Activated CD4-positive, alpha-beta memory T cell treated with anti-CD3 and anti-CD28 coated beads for 36 hours (primary cell): ENCODE results near the gene SLC25A17. TPM values are rescaled to one million over a fixed set of nuclear protein-coding genes. Genes with fewer than 3 reads are reported as not detected.

Experiments used
- CTCF ChIA-PET: fragments of 350-600 bp; sonication (Branson Sonifier 250); formaldehyde crosslinking; loops from one replicate; lab custom pipeline; 2021; ENCODE audit warnings: antibody characterized with exemption, inconsistent platforms; lab: Charles Lee
- POLR2A ChIA-PET: fragments of 350-600 bp; sonication (Branson Sonifier 250); formaldehyde crosslinking; loops from one replicate; lab custom pipeline; 2021; ENCODE audit warnings: antibody characterized with exemption; lab: Charles Lee
- DNase-seq: peaks from one replicate; pipeline ENCODE4 v3.0.0-alpha.2; 2020
- H3K27ac Mint-ChIP-seq: one replicate; pipeline ENCODE4 v1.8.0; 2021; ENCODE audit warnings: mixed read lengths
- H3K27me3 Mint-ChIP-seq: one replicate; pipeline ENCODE4 v1.8.0; 2021; ENCODE audit warnings: mixed read lengths
- H3K36me3 Mint-ChIP-seq: one replicate; pipeline ENCODE4 v1.8.0; 2021; ENCODE audit warnings: mixed read lengths
- H3K4me1 Mint-ChIP-seq: one replicate; pipeline ENCODE4 v1.8.0; 2021; ENCODE audit warnings: low read depth, mixed read lengths
- H3K4me3 Mint-ChIP-seq: one replicate; pipeline ENCODE4 v1.8.0; 2021; ENCODE audit warnings: mild to moderate bottlenecking, mixed read lengths
- H3K9me3 Mint-ChIP-seq: one replicate; pipeline ENCODE4 v1.8.0; 2021; ENCODE audit warnings: mixed read lengths
- intact Hi-C: fragments of 100-400 bp; cut with micrococcal nuclease; formaldehyde crosslinking; loops from one replicate; pipeline ENCODE4 v1.15.1; 2023
- total RNA-seq, 2 experiments: library from RNA; stranded (reverse); gene quantifications; one replicate each; pipeline ENCODE4 v1.2.3, GENCODE V29; 2021

Gene SLC25A17
- total RNA-seq, 2 experiments from 2014 or later, result 29.3 to 30.8 TPM

- ChIA-PET POLR2A (no interaction called here), CTCF (interaction anchor here (0.6 to 1.2 kb wide), 4 partner anchors 9 to 68 kb away, joined by 3 to 5 read pairs (median 3); no protein-coding TSS in a partner anchor)
- Mint-ChIP-seq H3K4me1 (no peaks in the 10 kb centered on the region), H3K4me3 (no peak overlapping the region), H3K27ac (no peak overlapping the region), H3K36me3 (no peaks in the 10 kb centered on the region), H3K27me3 (no peaks in the 10 kb centered on the region), H3K9me3 (no peaks in the 10 kb centered on the region)
- no peak for DNase-seq
- intact Hi-C loops, result no loop called here
Measured at GRCh38 chr22:40751250-40751649, 67.9 kb downstream of the SLC25A17 start.

DNA sequence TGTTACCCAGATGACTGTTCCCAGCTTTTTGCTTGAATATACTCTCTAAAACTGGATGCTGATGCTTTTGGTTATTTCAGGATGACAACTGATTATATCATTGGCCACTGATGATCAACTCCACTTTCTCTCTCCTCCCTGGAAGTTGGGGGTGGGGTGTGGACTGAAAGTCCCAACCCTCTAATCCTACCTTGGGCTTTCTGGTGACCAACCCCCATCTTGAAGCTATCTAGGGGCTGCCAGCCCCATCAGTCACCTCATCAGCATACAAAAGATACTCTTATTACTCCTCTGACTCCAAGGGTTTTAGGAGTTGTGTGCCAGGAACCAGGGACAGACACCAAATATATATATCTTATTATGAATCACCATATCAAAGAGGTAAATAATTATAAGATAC, 69.3 kb downstream of the SLC25A17 start:
- CTCF ChIA-PET, result interaction anchor here (0.6 kb wide), 1 partner anchor 66 kb away, joined by 3 read pairs; no protein-coding TSS in a partner anchor
- Mint-ChIP-seq H3K4me1 (no peaks in the 10 kb centered on the region), H3K4me3 (no peak overlapping the region), H3K27me3 (no peaks in the 10 kb centered on the region), H3K27ac (no peak overlapping the region), H3K9me3 (no peaks in the 10 kb centered on the region), H3K36me3 (no peaks in the 10 kb centered on the region)
- POLR2A ChIA-PET, result no interaction called here
- no peak for DNase-seq
- intact Hi-C loops, result no loop called here

- POLR2A ChIA-PET, result no interaction called here
- no peak overlapping the region for H3K27ac Mint-ChIP-seq
Measured at GRCh38 chr22:40748388-40749355, 70.5 kb downstream of the SLC25A17 start.

DNA sequence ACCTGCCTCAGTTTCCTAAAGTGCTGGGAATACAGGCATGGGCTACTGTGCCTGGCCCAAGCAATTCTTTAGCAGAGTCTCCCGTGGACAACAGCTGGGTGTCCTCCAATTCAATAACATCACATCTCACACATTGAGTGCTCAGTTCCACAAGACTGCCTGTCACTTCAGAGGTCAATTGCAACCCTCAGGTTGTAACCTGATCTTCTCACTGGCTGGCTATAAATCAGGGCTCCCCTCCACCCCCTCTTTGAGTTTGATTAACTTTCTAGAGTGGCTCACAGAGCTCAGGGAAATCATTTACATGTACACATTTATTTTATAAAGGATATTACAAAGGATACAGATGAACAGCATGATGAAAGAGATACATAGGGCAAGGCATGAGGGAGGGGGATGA, 71.8 kb downstream of the SLC25A17 start:
- POLR2A ChIA-PET, result interaction anchor here (1.4 kb wide), 1 partner anchor 111 kb away, joined by 3 read pairs; no protein-coding TSS in a partner anchor
- no peaks in the 10 kb centered on the region for H3K36me3 Mint-ChIP-seq
- no peaks in the 10 kb centered on the region for H3K4me1 Mint-ChIP-seq
- no peaks in the 10 kb centered on the region for H3K9me3 Mint-ChIP-seq
- DNase-seq, result no peak
- no peak overlapping the region for H3K27ac Mint-ChIP-seq
- no peaks in the 10 kb centered on the region for H3K27me3 Mint-ChIP-seq
- CTCF ChIA-PET, result interaction anchor here (1.0 kb wide), 1 partner anchor 64 kb away, joined by 5 read pairs; no protein-coding TSS in a partner anchor
- H3K4me3 Mint-ChIP-seq, result no peak overlapping the region
- intact Hi-C loops, result no loop called here

More at GRCh38 chr22:40748388-40749355, 70.5 kb downstream of the SLC25A17 start:
- Mint-ChIP-seq H3K36me3 (no peaks in the 10 kb centered on the region), H3K9me3 (no peaks in the 10 kb centered on the region), H3K4me1 (no peaks in the 10 kb centered on the region), H3K27me3 (no peaks in the 10 kb centered on the region), H3K4me3 (no peak overlapping the region)
- CTCF ChIA-PET, result interaction anchor here (1.3 kb wide), 1 partner anchor 69 kb away, joined by 3 read pairs; no protein-coding TSS in a partner anchor
- intact Hi-C loops, result no loop called here
- no peak for DNase-seq

DNA sequence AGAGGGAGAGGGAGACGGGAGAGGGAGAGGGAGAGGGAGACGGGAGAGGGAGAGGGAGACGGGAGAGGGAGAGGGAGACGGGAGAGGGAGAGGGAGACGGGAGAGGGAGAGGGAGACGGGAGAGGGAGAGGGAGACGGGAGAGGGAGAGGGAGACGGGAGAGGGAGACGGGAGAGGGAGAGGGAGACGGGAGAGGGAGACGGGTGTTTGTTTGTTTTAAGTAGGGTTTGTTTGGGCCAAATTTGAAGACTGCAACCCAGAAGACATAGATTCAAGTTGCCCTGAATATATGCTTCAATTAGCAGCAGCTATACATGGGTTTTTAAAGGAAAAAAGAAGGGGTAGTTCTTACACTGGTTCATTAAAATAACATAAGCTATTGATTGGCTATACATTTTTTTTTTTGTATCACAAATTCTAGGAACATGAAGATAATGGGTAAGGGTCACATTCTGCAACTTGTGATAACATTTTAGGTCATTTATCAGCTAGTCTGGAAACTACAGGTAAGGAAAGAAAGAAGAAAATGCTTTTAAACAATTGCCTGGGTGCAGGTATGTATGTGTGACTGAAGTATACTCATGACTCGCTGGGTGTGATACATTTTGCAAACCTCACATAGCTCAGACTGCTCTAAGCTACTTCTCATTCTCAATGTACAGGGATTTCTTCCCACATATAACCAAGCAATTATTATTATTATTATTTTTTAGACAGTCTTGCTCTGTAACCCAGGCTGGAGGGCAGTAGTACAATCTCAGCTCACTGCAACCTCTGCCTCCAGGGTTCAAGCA, 72.5 kb downstream of the SLC25A17 start:
- no peak for DNase-seq
- Mint-ChIP-seq H3K4me1 (no peaks in the 10 kb centered on the region), H3K27me3 (no peaks in the 10 kb centered on the region), H3K27ac (no peak overlapping the region), H3K9me3 (no peaks in the 10 kb centered on the region), H3K4me3 (no peak overlapping the region), H3K36me3 (no peaks in the 10 kb centered on the region)
- POLR2A ChIA-PET, result interaction anchor here (1.4 kb wide), 1 partner anchor 111 kb away, joined by 3 read pairs; no protein-coding TSS in a partner anchor
- intact Hi-C loops, result no loop called here
- CTCF ChIA-PET, result interaction anchor here (0.9 to 1.0 kb wide), 2 partner anchors 22 to 63 kb away, joined by 3 to 5 read pairs; no protein-coding TSS in a partner anchor

DNA sequence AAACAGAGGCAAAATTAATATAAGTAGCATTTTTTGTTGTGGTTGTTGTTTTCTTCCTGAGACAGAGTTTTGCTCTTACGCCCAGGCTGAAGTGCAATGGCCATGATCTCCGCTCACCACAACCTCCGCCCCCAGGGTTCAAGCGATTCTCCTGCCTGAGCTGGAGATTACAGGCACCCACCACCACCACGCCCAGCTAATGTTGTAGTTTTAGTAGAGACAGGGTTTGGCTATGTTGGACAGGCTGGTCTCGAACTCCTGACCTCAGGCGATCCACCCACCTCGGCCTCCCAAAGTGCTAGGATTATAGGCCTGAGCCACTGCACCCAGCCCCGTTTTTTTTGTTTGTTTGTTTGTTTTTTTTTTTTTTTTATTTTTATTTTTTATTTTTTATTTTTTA, 75.4 kb downstream of the SLC25A17 start:
- Mint-ChIP-seq H3K27ac (no peak overlapping the region), H3K27me3 (no peaks in the 10 kb centered on the region), H3K36me3 (no peaks in the 10 kb centered on the region), H3K4me3 (no peak overlapping the region), H3K4me1 (peaks cover 1% of the 10 kb centered on the region), H3K9me3 (no peaks in the 10 kb centered on the region)
- ChIA-PET POLR2A (no interaction called here), CTCF (no interaction called here)
- no peak for DNase-seq
- intact Hi-C loops, result no loop called here

- H3K4me1 Mint-ChIP-seq, result peaks cover 1% of the 10 kb centered on the region
Measured at GRCh38 chr22:40741116-40741515, 78.0 kb downstream of the SLC25A17 start.

GRCh38 chr22:40739721-40740120, 79.4 kb downstream of the SLC25A17 start:
- Mint-ChIP-seq H3K9me3 (no peaks in the 10 kb centered on the region), H3K27ac (no peak overlapping the region), H3K27me3 (no peaks in the 10 kb centered on the region), H3K4me1 (peaks cover 1% of the 10 kb centered on the region), H3K4me3 (no peak overlapping the region), H3K36me3 (no peaks in the 10 kb centered on the region)
- intact Hi-C loops, result no loop called here
- peak; percentile 23 for DNase-seq
- CTCF ChIA-PET, result interaction anchor here (0.7 kb wide), 1 partner anchor 498 kb away, joined by 6 read pairs; no protein-coding TSS in a partner anchor
- POLR2A ChIA-PET, result no interaction called here

More at GRCh38 chr22:40741116-40741515, 78.0 kb downstream of the SLC25A17 start:
- no peak for DNase-seq
- Mint-ChIP-seq H3K4me3 (no peak overlapping the region), H3K36me3 (no peaks in the 10 kb centered on the region), H3K27ac (no peak overlapping the region), H3K9me3 (no peaks in the 10 kb centered on the region), H3K27me3 (no peaks in the 10 kb centered on the region)
- intact Hi-C loops, result no loop called here
- POLR2A ChIA-PET, result no interaction called here
- CTCF ChIA-PET, result interaction anchor here (0.8 kb wide), 1 partner anchor 58 kb away, joined by 3 read pairs; no protein-coding TSS in a partner anchor

- ChIA-PET POLR2A (no interaction called here), CTCF (no interaction called here)
- no peak for DNase-seq
- no peaks in the 10 kb centered on the region for H3K27me3 Mint-ChIP-seq
- intact Hi-C loops, result no loop called here
- H3K4me3 Mint-ChIP-seq, result no peak overlapping the region
- no peaks in the 10 kb centered on the region for H3K36me3 Mint-ChIP-seq
- H3K4me1 Mint-ChIP-seq, result peaks cover 22% of the 10 kb centered on the region
- no peaks in the 10 kb centered on the region for H3K9me3 Mint-ChIP-seq
- no peak overlapping the region for H3K27ac Mint-ChIP-seq
Measured at GRCh38 chr22:40733919-40734318, 85.2 kb downstream of the SLC25A17 start.

DNA sequence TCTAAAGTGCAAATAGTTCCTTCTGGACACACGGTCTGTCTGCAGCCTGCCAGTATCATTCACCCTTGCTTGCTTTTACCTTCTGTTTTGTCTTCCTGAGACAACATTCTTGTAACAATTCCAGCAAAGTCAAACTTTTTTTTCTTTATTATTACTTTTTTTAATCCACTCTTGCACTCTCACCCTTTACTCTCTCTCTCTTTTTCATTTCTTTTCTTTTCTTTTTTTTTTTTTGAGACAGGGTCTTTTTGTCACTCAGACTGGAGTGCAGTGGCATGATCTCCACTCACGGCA, 86.2 kb downstream of the SLC25A17 start:
- H3K9me3 Mint-ChIP-seq, result no peaks in the 10 kb centered on the region
- intact Hi-C loops, result loop anchor here (1.0 kb wide), 1 partner anchor 50 kb away; no protein-coding TSS in a partner anchor
- DNase-seq, result no peak
- peak overlapping the region; percentile 0 for H3K4me3 Mint-ChIP-seq
- POLR2A ChIA-PET, result no interaction called here
- H3K4me1 Mint-ChIP-seq, result peaks cover 32% of the 10 kb centered on the region
- no peaks in the 10 kb centered on the region for H3K36me3 Mint-ChIP-seq
- H3K27ac Mint-ChIP-seq, result peak overlapping the region; percentile 4
- CTCF ChIA-PET, result no interaction called here
- H3K27me3 Mint-ChIP-seq, result no peaks in the 10 kb centered on the region

DNA sequence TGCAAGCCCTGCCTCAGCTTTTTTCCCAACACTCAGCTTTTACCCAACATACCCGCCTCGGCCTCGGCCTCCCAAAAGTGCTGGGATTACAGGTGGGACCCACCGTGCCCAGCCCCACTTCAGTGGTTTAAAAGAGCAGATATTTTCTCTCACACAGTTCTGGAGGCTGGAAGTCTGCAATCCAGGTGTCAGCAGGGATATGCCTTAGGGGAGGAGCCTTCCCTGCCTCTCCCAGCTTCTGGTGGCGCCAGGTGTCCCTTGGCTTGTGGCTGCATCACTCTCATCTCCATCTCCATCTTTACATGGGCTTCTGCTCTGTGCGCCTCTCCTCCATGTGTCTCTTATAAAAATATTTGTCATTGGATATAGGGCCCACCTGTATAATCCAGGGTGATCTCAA, 89.9 kb downstream of the SLC25A17 start:
- peak overlapping the region; percentile 77 for H3K27ac Mint-ChIP-seq
- peaks cover 43% of the 10 kb centered on the region for H3K4me1 Mint-ChIP-seq
- H3K27me3 Mint-ChIP-seq, result no peaks in the 10 kb centered on the region
- intact Hi-C loops, result no loop called here
- CTCF ChIA-PET, result interaction anchor here (1.2 kb wide), 1 partner anchor 46 kb away, joined by 7 read pairs; no protein-coding TSS in a partner anchor
- H3K4me3 Mint-ChIP-seq, result no peak overlapping the region
- no peaks in the 10 kb centered on the region for H3K9me3 Mint-ChIP-seq
- no peaks in the 10 kb centered on the region for H3K36me3 Mint-ChIP-seq
- POLR2A ChIA-PET, result interaction anchor here (0.6 to 1.0 kb wide), 2 partner anchors 18 to 256 kb away, joined by 3 read pairs; no protein-coding TSS in a partner anchor
- no peak for DNase-seq
